Natural killer cell treated with Interleukin-12 subunit alpha and Interleukin-12 subunit beta and Interleukin-15 and Interleukin-18, amount 100 ng/mL, for 72 hours (primary cell): ENCODE measurements around the gene BABAM1. TPM values are rescaled to one million over a fixed set of nuclear protein-coding genes. Genes with fewer than 3 reads are reported as not detected.
"Not testable (repeated sequence)": the region's sequence is repeated elsewhere in the genome, so short reads cannot be mapped to it uniquely, and the experiment has no call there.

Experiments
- ATAC-seq, 2 donors: fragments of 150-1000 bp; cut with Tn5 transposase in 1 of 2; sonication (Bioruptor Pico), chemical (Tn5 transposase) in 1 of 2; 2 replicates each; pipeline ENCODE4 v1.10.0; 2021
- DNase-seq: peaks from one replicate; pipeline ENCODE4 v3.0.0; 2022; ENCODE audit warnings: low spot score
- H3K27ac Mint-ChIP-seq, 2 donors: 1 replicate in 1 of 2; 2 replicates in 1 of 2; pipeline ENCODE4 v1.8.0; 2022; ENCODE audit warnings: mixed read lengths in 2 of 2, mild to moderate bottlenecking in 1 of 2, moderate library complexity in 1 of 2
- H3K27me3 Mint-ChIP-seq, 2 donors: 1 replicate in 1 of 2; 2 replicates in 1 of 2; pipeline ENCODE4 v1.8.0; 2022; ENCODE audit warnings: mixed read lengths in 2 of 2
- H3K36me3 Mint-ChIP-seq: one replicate; pipeline ENCODE4 v1.8.0; 2022; ENCODE audit warnings: mixed read lengths
- H3K4me1 Mint-ChIP-seq, 2 donors: 1 replicate in 1 of 2; 2 replicates in 1 of 2; pipeline ENCODE4 v1.8.0; 2022; ENCODE audit warnings: low read depth in 2 of 2, mixed read lengths in 2 of 2, mild to moderate bottlenecking in 1 of 2
- H3K4me3 Mint-ChIP-seq: one replicate; pipeline ENCODE4 v1.8.0; 2022; ENCODE audit warnings: mixed read lengths
- H3K9me3 Mint-ChIP-seq: 2 replicates; pipeline ENCODE4 v1.8.0; 2022; ENCODE audit warnings: mixed read lengths
- total RNA-seq, 2 donors: library from RNA; stranded (reverse); gene quantifications; one replicate each; pipeline ENCODE4 v1.2.3, GENCODE V29; 2022

BABAM1 gene
- total RNA-seq, 2 donors from 2014 or later: 90.1 to 143 TPM

DNA sequence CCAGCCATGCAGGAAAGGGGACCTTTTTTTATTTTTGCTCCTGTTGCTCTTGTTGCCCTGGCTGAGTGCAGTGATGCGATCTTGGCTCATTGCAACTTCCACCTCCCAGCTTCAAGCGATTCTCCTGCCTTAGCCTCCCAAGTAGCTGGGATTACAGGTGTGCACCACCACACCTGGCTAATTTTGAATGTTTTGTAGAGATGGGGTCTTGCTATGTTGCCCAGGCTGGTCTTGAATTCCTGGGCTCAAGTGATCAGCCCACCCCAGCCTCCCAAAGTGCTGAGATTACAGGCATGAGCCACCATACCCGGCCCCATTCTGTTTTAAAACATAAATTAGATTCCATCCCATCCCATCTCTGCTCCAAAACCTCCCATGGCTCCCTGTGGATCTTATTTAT lies 7.6 kb downstream of the BABAM1 start:
- not testable (repeated sequence) for H3K36me3 Mint-ChIP-seq, H3K4me1 Mint-ChIP-seq, H3K27ac Mint-ChIP-seq, H3K9me3 Mint-ChIP-seq, ATAC-seq, H3K27me3 Mint-ChIP-seq, DNase-seq, H3K4me3 Mint-ChIP-seq

DNA sequence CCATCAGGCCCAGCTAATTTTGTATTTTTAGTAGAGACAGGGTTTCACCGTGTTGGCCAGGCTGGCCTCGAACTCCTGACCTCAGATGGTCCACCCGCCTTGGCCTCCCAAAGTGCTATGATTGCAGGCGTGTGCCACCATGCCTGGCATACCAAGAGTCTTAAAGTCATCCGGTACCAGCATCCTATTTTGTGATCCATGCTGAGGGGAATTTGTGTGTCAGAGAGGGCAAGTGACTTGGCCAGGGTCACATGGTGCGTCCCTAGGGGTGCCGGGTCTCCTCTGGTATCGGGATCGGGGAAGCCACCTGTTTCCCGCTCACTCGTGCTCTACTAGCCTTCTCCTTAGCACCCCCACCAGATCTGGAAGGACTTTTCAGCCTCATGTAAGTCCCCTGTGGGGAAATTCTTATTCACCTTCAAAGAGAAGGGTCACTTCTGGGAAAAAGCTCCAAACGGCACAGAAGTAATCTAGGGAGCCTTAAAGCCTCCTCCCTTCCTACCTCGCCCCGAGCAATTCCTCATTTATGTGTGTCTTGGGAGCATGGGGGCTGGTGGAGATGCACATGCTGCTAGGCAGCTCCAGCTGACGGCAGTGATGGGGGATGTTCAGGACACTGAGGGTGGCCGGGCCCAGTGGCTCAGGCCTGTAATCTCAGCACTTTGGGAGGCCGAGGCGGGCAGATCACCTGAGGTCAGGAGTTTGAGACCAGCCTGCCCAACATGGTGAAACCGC lies 8.4 kb downstream of the BABAM1 start:
- Mint-ChIP-seq H3K9me3 (no peaks in the 10 kb centered on the region), H3K4me3 (no peak overlapping the region), H3K27me3 (no peaks in the 10 kb centered on the region), H3K27ac (no peak overlapping the region), H3K36me3 (no peaks in the 10 kb centered on the region), H3K4me1 (no peaks in the 10 kb centered on the region)
- ATAC-seq: no peak
- DNase-seq: no peak

DNA sequence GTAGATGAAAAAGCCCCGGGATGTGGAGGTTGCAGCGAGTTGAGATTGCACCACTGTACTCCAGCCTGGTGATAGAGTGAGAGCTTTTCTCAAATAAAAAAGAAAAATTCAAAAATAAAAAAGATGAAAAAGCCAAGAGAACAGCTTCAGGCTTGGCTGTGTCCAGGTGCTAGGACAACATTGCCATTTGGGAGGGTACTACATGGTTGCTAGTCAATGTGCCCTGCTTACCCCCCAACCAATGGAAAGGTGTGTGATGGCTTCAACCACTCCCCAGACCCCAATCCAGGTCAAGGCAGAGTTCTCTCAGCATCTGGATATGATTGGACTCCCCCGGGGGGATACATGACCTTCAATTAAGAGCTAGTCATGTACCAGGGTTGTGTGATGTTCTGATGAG lies 12.2 kb downstream of the BABAM1 start:
- no peak overlapping the region for H3K27ac Mint-ChIP-seq
- ATAC-seq (no peak), DNase-seq (no peak)
- H3K27me3 Mint-ChIP-seq: peaks cover 0 to 2% of the 10 kb centered on the region in 2 donors
- no peaks in the 10 kb centered on the region for H3K9me3 Mint-ChIP-seq
- peaks cover 4 to 8% of the 10 kb centered on the region in 2 donors for H3K4me1 Mint-ChIP-seq
- H3K4me3 Mint-ChIP-seq: no peak overlapping the region
- H3K36me3 Mint-ChIP-seq: no peaks in the 10 kb centered on the region

DNA sequence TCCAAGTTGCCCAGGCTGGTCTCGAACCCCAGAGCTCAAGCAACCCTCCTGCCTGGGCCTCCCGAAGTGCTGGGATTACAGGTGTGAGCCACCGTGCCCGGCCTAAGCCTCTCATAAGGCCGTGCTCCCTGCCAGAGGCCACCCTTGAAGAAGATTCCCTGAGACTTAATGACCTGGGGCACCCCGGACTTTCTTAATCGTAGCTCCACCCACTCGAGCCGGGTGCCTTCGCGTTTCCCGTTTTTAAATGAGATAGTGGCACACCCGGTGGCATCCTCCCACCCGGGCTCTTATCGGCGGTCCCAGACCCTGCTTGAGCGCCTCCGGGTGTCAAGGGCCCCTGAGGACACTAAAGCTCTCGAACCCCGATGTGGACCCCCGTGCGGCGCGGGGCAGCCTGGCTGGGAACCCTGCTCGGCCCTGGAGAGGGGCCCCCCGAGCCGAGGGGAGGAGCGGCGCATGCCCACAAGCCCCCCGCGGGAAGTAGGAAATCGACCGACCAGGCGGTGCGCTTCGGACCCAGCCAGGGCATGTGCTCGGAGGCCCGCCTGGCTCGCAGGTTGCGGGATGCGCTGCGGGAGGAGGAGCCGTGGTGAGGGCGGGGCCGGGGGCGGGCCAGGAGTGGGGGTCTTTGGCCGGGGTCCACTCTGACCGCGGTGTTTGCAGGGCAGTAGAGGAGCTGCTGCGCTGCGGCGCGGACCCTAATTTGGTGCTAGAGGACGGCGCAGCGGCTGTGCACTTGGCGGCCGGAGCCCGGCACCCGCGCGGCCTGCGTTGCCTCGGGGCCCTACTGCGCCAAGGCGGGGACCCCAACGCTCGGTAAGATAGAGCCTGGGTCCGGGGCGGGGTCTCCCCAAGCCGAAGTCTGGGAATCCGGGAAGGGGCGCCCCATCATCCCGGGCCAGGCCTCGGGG lies 14.4 kb downstream of the BABAM1 start, which contains the start of gene ANKLE1:
TSS of gene ANKLE1 (plus strand) at position 511 of the 914 bp plus-strand sequence. CDS start at position 531, 20 bp downstream.
- Mint-ChIP-seq H3K27me3 (peaks cover 0 to 2% of the 10 kb centered on the region in 2 donors), H3K4me1 (peaks cover 4 to 8% of the 10 kb centered on the region in 2 donors), H3K36me3 (no peaks in the 10 kb centered on the region), H3K4me3 (peak within 1 kb of the TSS; percentile 89), H3K27ac (peak within 1 kb of the TSS in 1 of 2 donors; percentile 35), H3K9me3 (no peaks in the 10 kb centered on the region)
- DNase-seq (no peak), ATAC-seq (peak; percentile 43 to 64)

DNA sequence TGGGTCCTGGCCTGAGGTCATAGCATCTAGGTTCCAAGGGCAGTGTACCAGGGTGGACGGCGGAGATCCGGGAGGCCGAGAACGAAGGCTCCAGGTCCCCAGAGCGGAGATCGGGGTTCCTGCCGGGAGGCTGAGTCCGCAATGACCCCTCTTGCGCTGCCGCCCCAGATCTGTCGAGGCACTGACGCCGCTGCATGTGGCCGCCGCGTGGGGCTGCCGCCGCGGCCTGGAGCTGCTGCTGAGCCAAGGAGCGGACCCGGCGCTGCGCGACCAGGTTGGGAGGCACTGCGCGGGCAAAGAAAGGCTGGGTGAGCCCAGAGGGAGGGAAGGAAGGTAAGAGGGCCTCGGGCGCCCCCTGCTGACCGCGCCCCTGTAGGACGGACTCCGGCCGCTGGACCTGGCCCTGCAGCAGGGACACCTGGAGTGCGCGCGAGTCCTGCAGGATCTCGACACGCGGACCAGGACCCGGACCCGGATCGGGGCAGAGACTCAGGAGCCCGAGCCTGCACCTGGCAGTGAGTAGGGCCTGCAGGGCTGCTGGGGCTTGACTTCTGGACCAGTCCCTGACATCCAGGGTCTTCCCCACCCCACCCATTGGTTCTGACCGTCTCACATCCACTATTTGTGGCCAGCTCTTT lies 15.4 kb downstream of the BABAM1 start:
- ATAC-seq (peak; percentile 89 to 94), DNase-seq (peak; percentile 83)
- H3K4me1 Mint-ChIP-seq: peaks cover 4 to 8% of the 10 kb centered on the region in 2 donors
- no peaks in the 10 kb centered on the region for H3K9me3 Mint-ChIP-seq
- peak overlapping the region in 1 of 2 donors; percentile 35 for H3K27ac Mint-ChIP-seq
- H3K36me3 Mint-ChIP-seq: no peaks in the 10 kb centered on the region
- peaks cover 0 to 2% of the 10 kb centered on the region in 2 donors for H3K27me3 Mint-ChIP-seq
- peak overlapping the region; percentile 89 for H3K4me3 Mint-ChIP-seq

DNA sequence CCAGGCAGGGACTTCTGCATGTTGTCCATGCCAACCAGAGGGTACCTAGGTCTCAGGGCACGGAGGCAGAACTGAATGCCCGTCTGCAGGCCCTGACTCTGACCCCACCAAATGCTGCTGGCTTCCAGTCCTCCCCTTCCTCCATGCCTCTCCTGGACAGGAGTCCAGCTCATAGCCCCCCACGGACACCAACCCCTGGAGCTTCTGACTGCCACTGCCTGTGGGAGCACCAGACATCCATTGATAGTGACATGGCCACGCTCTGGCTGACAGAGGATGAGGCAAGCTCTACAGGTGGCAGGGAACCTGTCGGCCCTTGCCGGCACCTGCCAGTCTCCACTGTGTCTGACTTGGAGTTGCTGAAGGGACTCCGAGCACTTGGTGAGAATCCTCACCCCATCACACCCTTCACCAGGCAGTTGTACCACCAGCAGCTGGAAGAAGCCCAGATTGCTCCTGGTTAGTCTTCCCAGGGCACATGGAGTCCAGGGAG lies 16.3 kb downstream of the BABAM1 start:
- H3K4me1 Mint-ChIP-seq: peaks cover 4 to 8% of the 10 kb centered on the region in 2 donors
- H3K27ac Mint-ChIP-seq: no peak overlapping the region
- no peaks in the 10 kb centered on the region for H3K9me3 Mint-ChIP-seq
- no peaks in the 10 kb centered on the region for H3K36me3 Mint-ChIP-seq
- H3K27me3 Mint-ChIP-seq: peaks cover 0 to 2% of the 10 kb centered on the region in 2 donors
- no peak overlapping the region for H3K4me3 Mint-ChIP-seq
- no peak for DNase-seq
- no peak for ATAC-seq

DNA sequence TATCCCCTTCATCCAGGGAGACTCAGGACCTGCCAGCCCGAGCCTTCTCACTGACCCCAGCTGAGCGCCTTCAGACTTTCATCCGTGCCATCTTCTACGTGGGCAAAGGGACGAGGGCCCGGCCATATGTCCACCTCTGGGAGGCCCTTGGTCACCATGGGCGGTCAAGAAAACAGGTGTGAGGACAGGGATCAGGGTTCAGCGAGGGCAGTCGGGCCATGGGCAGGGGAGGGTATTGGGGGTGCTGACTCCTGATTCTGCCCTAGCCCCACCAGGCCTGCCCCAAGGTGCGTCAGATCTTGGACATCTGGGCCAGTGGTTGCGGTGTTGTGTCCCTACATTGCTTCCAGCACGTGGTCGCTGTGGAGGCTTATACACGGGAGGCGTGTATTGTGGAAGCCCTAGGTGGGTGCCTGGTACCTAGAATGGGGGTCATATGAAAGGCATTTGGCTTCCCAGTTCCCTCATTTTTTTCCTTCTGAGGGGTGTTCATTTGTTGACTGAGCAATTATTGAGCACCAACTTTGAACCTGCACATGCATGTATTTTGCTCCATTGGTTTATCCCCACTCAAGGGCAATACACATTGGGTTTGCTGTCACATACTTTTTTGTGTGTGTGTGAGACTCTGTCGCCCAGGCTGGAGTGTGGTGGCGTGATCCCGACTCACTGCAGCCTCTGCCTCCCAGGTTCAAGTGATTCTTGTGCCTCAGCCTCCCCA lies 18.3 kb downstream of the BABAM1 start:
- Mint-ChIP-seq H3K27me3 (peaks cover 0 to 2% of the 10 kb centered on the region in 2 donors), H3K4me1 (peaks cover 4 to 8% of the 10 kb centered on the region in 2 donors), H3K9me3 (no peaks in the 10 kb centered on the region), H3K36me3 (no peaks in the 10 kb centered on the region), H3K27ac (no peak overlapping the region), H3K4me3 (no peak overlapping the region)
- ATAC-seq: no peak
- no peak for DNase-seq

DNA sequence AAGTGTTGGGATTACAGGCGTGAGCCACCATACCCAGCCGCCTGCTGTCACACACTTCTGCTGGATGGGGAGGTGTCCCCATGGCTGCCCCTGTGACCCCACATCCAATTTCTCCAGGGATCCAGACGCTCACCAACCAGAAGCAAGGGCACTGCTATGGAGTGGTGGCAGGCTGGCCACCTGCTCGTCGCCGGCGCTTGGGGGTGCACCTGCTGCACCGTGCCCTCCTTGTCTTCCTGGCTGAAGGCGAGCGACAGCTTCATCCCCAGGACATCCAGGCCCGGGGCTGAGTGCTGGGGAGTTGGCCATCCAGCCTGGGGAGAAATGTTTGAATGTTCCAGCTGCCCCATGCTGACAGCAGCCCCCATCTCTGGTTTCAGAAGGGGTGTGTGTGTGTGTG lies 19.0 kb downstream of the BABAM1 start:
- no peak for DNase-seq
- Mint-ChIP-seq H3K4me1 (peaks cover 4 to 8% of the 10 kb centered on the region in 2 donors), H3K27ac (no peak overlapping the region), H3K4me3 (no peak overlapping the region), H3K36me3 (no peaks in the 10 kb centered on the region), H3K27me3 (peaks cover 0 to 2% of the 10 kb centered on the region in 2 donors), H3K9me3 (no peaks in the 10 kb centered on the region)
- no peak for ATAC-seq

DNA sequence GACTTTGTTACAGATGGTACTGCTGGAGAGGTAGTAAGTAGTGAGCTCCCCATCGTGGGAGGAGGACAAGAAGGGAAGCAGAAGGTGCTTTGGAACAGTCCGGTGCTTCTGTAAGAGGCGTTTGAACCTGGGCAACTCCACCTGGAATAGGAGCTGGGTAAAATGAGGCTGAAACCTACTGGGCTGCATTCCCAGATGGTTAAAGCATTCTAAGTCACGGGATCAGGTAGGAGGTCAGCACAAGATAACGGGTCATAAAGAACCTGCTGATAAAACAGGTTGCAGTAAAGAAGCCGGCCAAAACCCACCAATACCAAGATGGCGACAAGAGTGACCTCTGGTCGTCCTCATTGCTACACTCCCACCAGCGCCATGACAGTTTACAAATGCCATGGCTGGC lies 19.5 kb downstream of the BABAM1 start:
- no peak for DNase-seq
- H3K4me1 Mint-ChIP-seq: peaks cover 4 to 8% of the 10 kb centered on the region in 2 donors
- no peaks in the 10 kb centered on the region for H3K9me3 Mint-ChIP-seq
- no peak overlapping the region for H3K4me3 Mint-ChIP-seq
- no peak overlapping the region for H3K27ac Mint-ChIP-seq
- H3K36me3 Mint-ChIP-seq: no peaks in the 10 kb centered on the region
- H3K27me3 Mint-ChIP-seq: peaks cover 0 to 2% of the 10 kb centered on the region in 2 donors
- no peak for ATAC-seq

DNA sequence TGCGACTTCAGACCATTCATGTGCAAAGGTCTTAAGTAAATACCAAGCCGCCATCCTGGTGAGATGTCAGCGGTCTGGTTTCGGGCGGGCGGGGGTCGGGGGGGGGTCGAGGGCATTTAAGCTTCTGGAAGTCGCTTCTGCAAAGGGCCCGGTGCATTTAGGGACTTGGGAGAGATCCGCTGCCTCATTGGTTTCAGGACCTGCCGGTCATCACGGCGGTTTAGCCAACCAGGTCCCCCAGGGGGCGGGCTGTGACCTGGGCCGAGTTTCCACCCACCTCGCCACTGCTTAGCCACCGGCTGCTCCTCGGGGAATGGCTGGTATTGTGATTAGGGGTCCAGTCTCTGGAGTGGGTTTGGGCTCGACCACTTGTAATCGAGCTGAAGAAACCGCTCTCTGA lies 22.2 kb downstream of the BABAM1 start:
- H3K36me3 Mint-ChIP-seq: no peaks in the 10 kb centered on the region
- H3K9me3 Mint-ChIP-seq: no peaks in the 10 kb centered on the region
- ATAC-seq (peak; percentile 36 to 59), DNase-seq (no peak)
- no peak overlapping the region for H3K4me3 Mint-ChIP-seq
- H3K4me1 Mint-ChIP-seq: peaks cover 0 to 4% of the 10 kb centered on the region in 2 donors
- no peak overlapping the region for H3K27ac Mint-ChIP-seq
- no peaks in the 10 kb centered on the region for H3K27me3 Mint-ChIP-seq

DNA sequence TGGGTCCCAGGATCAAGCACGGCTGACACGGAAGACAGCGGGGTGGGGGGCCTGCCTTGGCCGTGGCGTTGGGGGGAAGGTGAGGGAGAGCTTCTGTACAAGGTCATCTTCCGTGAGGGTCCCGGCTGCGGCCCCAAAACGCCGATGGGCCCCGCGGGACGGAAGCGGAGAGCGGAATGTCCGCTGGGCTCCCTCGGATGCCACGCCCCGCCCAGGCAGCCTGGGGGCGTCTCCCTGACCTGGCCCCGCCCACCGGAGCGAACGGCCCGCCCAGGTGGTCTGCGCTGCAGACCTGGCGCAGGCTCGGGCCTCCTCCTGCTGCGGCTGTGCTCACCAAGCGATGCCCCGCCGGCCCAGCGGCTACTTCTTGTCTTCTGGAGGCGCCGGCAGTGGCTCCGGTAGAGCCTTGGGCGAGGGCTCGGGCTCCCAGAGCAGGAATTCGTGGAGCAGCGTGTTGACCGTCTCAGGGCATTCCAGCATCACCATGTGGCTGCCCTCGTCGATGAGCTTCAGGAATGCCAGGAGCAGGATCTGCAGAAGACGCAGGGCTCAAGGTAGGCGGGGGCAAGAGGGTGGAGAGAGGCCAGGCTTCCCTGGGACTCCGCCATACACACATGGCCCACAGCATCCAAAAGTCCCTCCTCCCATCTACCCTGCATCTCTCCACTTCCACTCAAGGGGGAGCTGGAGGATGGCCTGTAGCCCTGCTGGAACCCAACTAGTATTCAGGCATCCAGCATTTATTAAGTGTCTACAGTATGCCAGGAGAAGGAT lies 25.2 kb downstream of the BABAM1 start:
- DNase-seq (peak; percentile 84), ATAC-seq (peak; percentile 95 to 97)
- Mint-ChIP-seq H3K9me3 (no peaks in the 10 kb centered on the region), H3K27ac (no peak overlapping the region), H3K4me3 (peak overlapping the region; percentile 85), H3K36me3 (no peaks in the 10 kb centered on the region), H3K4me1 (peaks cover 0 to 4% of the 10 kb centered on the region in 2 donors), H3K27me3 (no peaks in the 10 kb centered on the region)

DNA sequence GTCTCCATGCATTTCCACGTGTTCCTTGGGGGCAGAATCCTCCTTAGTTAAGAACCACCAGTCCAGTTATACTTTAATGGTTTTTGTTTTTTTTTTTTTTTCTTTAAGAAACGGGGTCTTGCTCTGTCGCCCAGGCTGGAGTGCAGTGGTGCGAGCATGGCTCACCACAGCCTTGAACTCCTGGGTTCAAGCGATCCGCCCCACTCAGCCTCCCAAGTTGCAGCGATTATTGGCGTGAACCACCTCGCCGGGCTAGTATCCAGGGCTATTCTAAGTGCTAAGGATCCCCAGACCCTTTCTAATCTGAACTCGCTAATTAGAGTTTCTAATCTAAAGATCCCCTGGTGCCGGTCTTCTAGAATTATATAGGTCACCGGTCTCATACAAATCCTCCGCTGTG lies 26.4 kb downstream of the BABAM1 start:
- no peak for ATAC-seq
- Mint-ChIP-seq H3K4me1 (peaks cover 0 to 4% of the 10 kb centered on the region in 2 donors), H3K4me3 (no peak overlapping the region), H3K27ac (no peak overlapping the region), H3K27me3 (no peaks in the 10 kb centered on the region), H3K36me3 (no peaks in the 10 kb centered on the region), H3K9me3 (no peaks in the 10 kb centered on the region)
- DNase-seq: peak; percentile 23
